Gastroesophageal sphincter (tissue), 4 donors: ENCODE results near the gene CTAG2. TPM values are rescaled to one million over a fixed set of nuclear protein-coding genes. Genes with fewer than 3 reads are reported as not detected.

Source experiments
- small RNA-seq, 4 donors: library from RNA; depleted of rRNA; stranded (forward); fragments of <200 nt; gene quantifications; one replicate each; pipeline ENCODE3, GENCODE V24; 2016
- total RNA-seq, 4 donors: library from RNA; depleted of rRNA; stranded (reverse); fragments of >200 nt; gene quantifications; one replicate each; pipeline ENCODE4 v1.1.0, GENCODE V29; 2016

Gene CTAG2
- total RNA-seq, 4 donors from 2014 or later, result not detected

Small RNA genes within 50 kb of the gene (small RNA-seq; reads per million reads assigned to genes)
- gene AC244090.1 (0 reads per million in 4 donors), gene AC244107.2 (0 reads per million in 4 donors)

Other genes with a start within 250 kb of the CTAG2 start
- 10 to 100 TPM; 11.1 to 29.3 (median 22.3) TPM for gene DNASE1L1, start 244.3 kb downstream of the CTAG2 start, total RNA-seq
- gene TAFAZZIN, start 242.0 kb downstream of the CTAG2 start, total RNA-seq, result 10 to 100 TPM; 11.7 to 54.5 (median 24.4) TPM
- 10 to 100 TPM; 29.0 to 50.0 (median 43.1) TPM for gene ATP6AP1, start 224.9 kb downstream of the CTAG2 start, total RNA-seq
- gene GDI1, start 216.4 kb downstream of the CTAG2 start, total RNA-seq, result 100 to 1,000 TPM; 105 to 160 (median 121) TPM
- gene FAM50A, start 209.4 kb downstream of the CTAG2 start, total RNA-seq, result 10 to 100 TPM; 49.8 to 58.2 (median 53.4) TPM
- 10 to 100 TPM in 2 of 4 donors, 1 to 10 TPM in 2; 1.5 to 13.9 (median 8.2) TPM for gene PLXNA3, start 195.3 kb downstream of the CTAG2 start, total RNA-seq
- gene LAGE3, start 174.3 kb downstream of the CTAG2 start, total RNA-seq, result 10 to 100 TPM; 16.3 to 21.3 (median 17.2) TPM
- gene UBL4A, start 167.0 kb downstream of the CTAG2 start, total RNA-seq, result 10 to 100 TPM; 35.9 to 80.2 (median 47.0) TPM
- 10 to 100 TPM; 21.7 to 40.0 (median 31.8) TPM for gene SLC10A3, start 162.9 kb downstream of the CTAG2 start, total RNA-seq
- 10 to 100 TPM; 36.6 to 44.4 (median 40.5) TPM for gene FAM3A, start 137.3 kb downstream of the CTAG2 start, total RNA-seq
- gene G6PD, start 106.7 kb downstream of the CTAG2 start, total RNA-seq, result 10 to 100 TPM; 15.9 to 26.0 (median 22.1) TPM
- gene IKBKG, start 106.0 kb downstream of the CTAG2 start, total RNA-seq, result 10 to 100 TPM; 14.0 to 22.6 (median 15.2) TPM
- not detected for gene CTAG1A, start 68.4 kb downstream of the CTAG2 start, total RNA-seq
- not detected for gene CTAG1B, start 34.3 kb downstream of the CTAG2 start, total RNA-seq
- 1 to 10 TPM; 2.9 to 5.5 (median 5.1) TPM for gene GAB3, start 97.5 kb upstream of the CTAG2 start, total RNA-seq
- 10 to 100 TPM; 18.4 to 32.8 (median 19.8) TPM for gene DKC1, start 109.3 kb upstream of the CTAG2 start, total RNA-seq
- gene MPP1, start 151.9 kb upstream of the CTAG2 start, total RNA-seq, result 10 to 100 TPM; 31.0 to 40.5 (median 36.6) TPM
- gene SMIM9, start 181.1 kb upstream of the CTAG2 start, total RNA-seq, result not detected
- gene F8A1, start 232.8 kb upstream of the CTAG2 start, total RNA-seq, result 10 to 100 TPM in 1 of 4 donors, 1 to 10 TPM in 2, under 1 TPM in 1; 0.27 to 13.6 (median 5.8) TPM